ENCODE data around the gene ATP13A4. TPM values are rescaled to one million over a fixed set of nuclear protein-coding genes. Genes with fewer than 3 reads are reported as not detected.

ATP13A4 gene
- total RNA-seq, 3 donors from 2014 or later (not counting 1 experiment from before 2014, with no cell fraction given) = 1.3 to 3.9 (median 3.6) TPM

GRCh38 chr3:193564012-193564411, 9.3 kb upstream of the ATP13A4 start:
- Histone ChIP-seq H3K4me3 (ENCODE audit: low read length) (no peak overlapping the region), H3K4me1 (ENCODE audit: control insufficient read depth, insufficient read depth, low read length) (no peaks in the 10 kb centered on the region), H3K36me3 (ENCODE audit: control insufficient read depth, insufficient read depth, low read length) (no peaks in the 10 kb centered on the region), H3K9me3 (ENCODE audit: control insufficient read depth, insufficient read depth, low read length) (no peaks in the 10 kb centered on the region), H3K27ac (ENCODE audit: low read length) (no peak overlapping the region), H3K27me3 (ENCODE audit: control insufficient read depth, insufficient read depth, low read length) (peaks cover 1% of the 10 kb centered on the region)
- Mint-ChIP-seq H3K4me3 (no peak overlapping the region), H3K9me3 (no peaks in the 10 kb centered on the region), H3K36me3 (no peaks in the 10 kb centered on the region), H3K27ac (no peak overlapping the region), H3K4me1 (no peaks in the 10 kb centered on the region), H3K27me3 (ENCODE audit: low read depth in 2 of 2) (peaks cover 0 to 3% of the 10 kb centered on the region in 2 donors)
- DNase-seq (no peak), ATAC-seq (no peak)
- TF ChIP-seq, protein P1, sequence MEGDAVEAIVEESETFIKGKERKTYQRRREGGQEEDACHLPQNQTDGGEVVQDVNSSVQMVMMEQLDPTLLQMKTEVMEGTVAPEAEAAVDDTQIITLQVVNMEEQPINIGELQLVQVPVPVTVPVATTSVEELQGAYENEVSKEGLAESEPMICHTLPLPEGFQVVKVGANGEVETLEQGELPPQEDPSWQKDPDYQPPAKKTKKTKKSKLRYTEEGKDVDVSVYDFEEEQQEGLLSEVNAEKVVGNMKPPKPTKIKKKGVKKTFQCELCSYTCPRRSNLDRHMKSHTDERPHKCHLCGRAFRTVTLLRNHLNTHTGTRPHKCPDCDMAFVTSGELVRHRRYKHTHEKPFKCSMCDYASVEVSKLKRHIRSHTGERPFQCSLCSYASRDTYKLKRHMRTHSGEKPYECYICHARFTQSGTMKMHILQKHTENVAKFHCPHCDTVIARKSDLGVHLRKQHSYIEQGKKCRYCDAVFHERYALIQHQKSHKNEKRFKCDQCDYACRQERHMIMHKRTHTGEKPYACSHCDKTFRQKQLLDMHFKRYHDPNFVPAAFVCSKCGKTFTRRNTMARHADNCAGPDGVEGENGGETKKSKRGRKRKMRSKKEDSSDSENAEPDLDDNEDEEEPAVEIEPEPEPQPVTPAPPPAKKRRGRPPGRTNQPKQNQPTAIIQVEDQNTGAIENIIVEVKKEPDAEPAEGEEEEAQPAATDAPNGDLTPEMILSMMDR (IDR thresholded peaks at IDR 0.05) = no peak
- WGBS (ENCODE audit: insufficient coverage) = 88% methylated on average over 1 of the region's 1 CpG
- intact Hi-C loops (cut with micrococcal nuclease) = no loop called here

DNA sequence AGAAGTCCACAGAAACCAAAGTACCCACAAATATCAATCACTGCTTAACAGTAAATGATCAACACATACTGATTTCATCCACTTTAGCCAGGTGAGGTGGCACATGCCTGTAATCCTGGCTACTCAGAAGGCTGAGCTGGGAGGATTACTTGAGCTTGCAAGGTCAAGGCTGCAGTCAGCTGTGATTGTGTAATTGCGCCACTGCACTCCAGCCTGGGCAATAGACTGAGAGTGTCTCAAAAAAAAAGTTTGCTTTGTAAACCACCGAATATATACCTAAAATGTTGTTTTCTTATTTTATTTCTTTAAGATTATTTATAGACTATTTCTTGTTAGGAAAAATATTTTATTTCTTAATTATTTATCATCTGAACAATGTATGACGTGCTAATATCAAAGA, 8.7 kb upstream of the ATP13A4 start:
- TF ChIP-seq, protein P1 (IDR thresholded peaks at IDR 0.05) = no peak
- ATAC-seq (no peak), DNase-seq (no peak)
- Mint-ChIP-seq H3K36me3 (no peaks in the 10 kb centered on the region), H3K27ac (no peak overlapping the region), H3K4me3 (no peak overlapping the region), H3K27me3 (ENCODE audit: low read depth in 2 of 2) (peaks cover 0 to 3% of the 10 kb centered on the region in 2 donors), H3K9me3 (no peaks in the 10 kb centered on the region), H3K4me1 (no peaks in the 10 kb centered on the region)
- intact Hi-C loops (cut with micrococcal nuclease) = no loop called here
- H3K27ac ChIP-seq (ENCODE audit: low read length) = no peak overlapping the region
- H3K9me3 ChIP-seq (ENCODE audit: control insufficient read depth, insufficient read depth, low read length) = no peaks in the 10 kb centered on the region
- 100% methylated on average over 1 of the region's 3 CpGs for WGBS (ENCODE audit: insufficient coverage)
- H3K4me1 ChIP-seq (ENCODE audit: control insufficient read depth, insufficient read depth, low read length) = no peaks in the 10 kb centered on the region
- no peak overlapping the region for H3K4me3 ChIP-seq (ENCODE audit: low read length)
- no peaks in the 10 kb centered on the region for H3K36me3 ChIP-seq (ENCODE audit: control insufficient read depth, insufficient read depth, low read length)
- no peaks in the 10 kb centered on the region for H3K27me3 ChIP-seq (ENCODE audit: control insufficient read depth, insufficient read depth, low read length)

DNA sequence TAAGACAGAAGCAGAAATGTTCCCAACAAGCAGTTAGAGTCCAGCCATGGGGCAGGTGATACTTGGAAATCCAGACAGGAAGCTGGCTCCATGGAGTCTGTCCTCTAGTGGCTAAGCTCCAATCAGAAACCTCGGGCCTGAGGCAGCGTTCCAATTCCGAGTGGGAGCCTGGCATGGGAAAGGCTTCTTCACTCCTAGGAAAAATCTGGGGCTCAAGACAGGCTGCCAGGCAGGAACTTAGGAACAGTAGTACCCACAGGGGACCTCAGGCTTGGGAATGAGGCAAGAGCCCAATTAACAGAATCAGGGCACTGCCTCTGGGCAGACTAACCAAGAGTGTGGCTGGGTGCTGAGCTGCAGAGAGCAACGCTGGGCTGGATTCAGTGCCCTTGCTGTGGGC, 6.2 kb upstream of the ATP13A4 start:
- no peak overlapping the region for H3K4me3 Mint-ChIP-seq
- no peaks in the 10 kb centered on the region for H3K36me3 ChIP-seq (ENCODE audit: control insufficient read depth, insufficient read depth, low read length)
- H3K36me3 Mint-ChIP-seq = no peaks in the 10 kb centered on the region
- ATAC-seq (no peak), DNase-seq (no peak)
- H3K27me3 Mint-ChIP-seq (ENCODE audit: low read depth in 2 of 2) = no peaks in the 10 kb centered on the region
- no peaks in the 10 kb centered on the region for H3K9me3 Mint-ChIP-seq
- no peak overlapping the region for H3K27ac Mint-ChIP-seq
- WGBS (ENCODE audit: insufficient coverage) = 92% methylated on average over 4 of the region's 4 CpGs
- H3K4me1 ChIP-seq (ENCODE audit: control insufficient read depth, insufficient read depth, low read length) = no peaks in the 10 kb centered on the region
- intact Hi-C loops (cut with micrococcal nuclease) = no loop called here
- no peaks in the 10 kb centered on the region for H3K27me3 ChIP-seq (ENCODE audit: control insufficient read depth, insufficient read depth, low read length)
- H3K4me3 ChIP-seq (ENCODE audit: low read length) = no peak overlapping the region
- no peaks in the 10 kb centered on the region for H3K4me1 Mint-ChIP-seq
- H3K27ac ChIP-seq (ENCODE audit: low read length) = no peak overlapping the region
- no peaks in the 10 kb centered on the region for H3K9me3 ChIP-seq (ENCODE audit: control insufficient read depth, insufficient read depth, low read length)
- TF ChIP-seq, protein P1 (IDR thresholded peaks at IDR 0.05) = no peak

DNA sequence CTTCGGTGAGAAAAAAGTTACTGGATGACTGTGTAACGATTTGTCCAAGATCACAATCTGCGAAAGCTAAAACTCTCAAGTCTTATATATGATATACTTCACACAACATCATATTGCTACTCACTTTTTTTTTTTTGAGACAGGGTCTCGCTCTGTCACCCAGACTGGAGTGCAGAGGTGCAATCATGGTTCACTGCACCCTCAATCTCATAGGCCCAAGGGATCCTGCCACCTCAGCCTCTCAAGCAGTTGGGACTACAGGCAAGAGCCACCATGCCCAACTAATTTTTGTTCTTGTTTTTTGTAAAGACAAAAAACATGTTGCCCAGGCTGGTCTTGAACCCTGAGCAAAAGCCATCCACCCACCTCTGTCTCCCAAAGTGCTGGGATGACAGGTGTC, 5.4 kb upstream of the ATP13A4 start:
- H3K4me3 Mint-ChIP-seq = no peak overlapping the region
- no peaks in the 10 kb centered on the region for H3K27me3 Mint-ChIP-seq (ENCODE audit: low read depth in 2 of 2)
- Histone ChIP-seq H3K4me1 (ENCODE audit: control insufficient read depth, insufficient read depth, low read length) (no peaks in the 10 kb centered on the region), H3K4me3 (ENCODE audit: low read length) (no peak overlapping the region), H3K27me3 (ENCODE audit: control insufficient read depth, insufficient read depth, low read length) (no peaks in the 10 kb centered on the region), H3K9me3 (ENCODE audit: control insufficient read depth, insufficient read depth, low read length) (no peaks in the 10 kb centered on the region), H3K27ac (ENCODE audit: low read length) (no peak overlapping the region), H3K36me3 (ENCODE audit: control insufficient read depth, insufficient read depth, low read length) (no peaks in the 10 kb centered on the region)
- DNase-seq (no peak), ATAC-seq (no peak)
- no peaks in the 10 kb centered on the region for H3K36me3 Mint-ChIP-seq
- TF ChIP-seq, protein P1 (IDR thresholded peaks at IDR 0.05) = no peak
- intact Hi-C loops (cut with micrococcal nuclease) = no loop called here
- H3K27ac Mint-ChIP-seq = no peak overlapping the region
- no peaks in the 10 kb centered on the region for H3K9me3 Mint-ChIP-seq
- WGBS (ENCODE audit: insufficient coverage) = 96% methylated on average over 4 of the region's 4 CpGs
- no peaks in the 10 kb centered on the region for H3K4me1 Mint-ChIP-seq

Data from natural killer cell (primary cell).